Stimulated activated CD4-positive, alpha-beta T cell treated with anti-CD3 and anti-CD28 coated beads, Interleukin-12 subunit alpha, Interleukin-12 subunit beta, amount 100 ng/mL, for 48 hours (primary cell): Measurements from ENCODE around the gene RELN.

Source experiments
- DNase-seq, 3 donors: peaks; one replicate each; pipeline ENCODE4 v3.0.0-alpha.2; 2020; ENCODE audit warnings: low read depth in 2 of 3, low spot score in 1 of 3

Gene RELN

DNA sequence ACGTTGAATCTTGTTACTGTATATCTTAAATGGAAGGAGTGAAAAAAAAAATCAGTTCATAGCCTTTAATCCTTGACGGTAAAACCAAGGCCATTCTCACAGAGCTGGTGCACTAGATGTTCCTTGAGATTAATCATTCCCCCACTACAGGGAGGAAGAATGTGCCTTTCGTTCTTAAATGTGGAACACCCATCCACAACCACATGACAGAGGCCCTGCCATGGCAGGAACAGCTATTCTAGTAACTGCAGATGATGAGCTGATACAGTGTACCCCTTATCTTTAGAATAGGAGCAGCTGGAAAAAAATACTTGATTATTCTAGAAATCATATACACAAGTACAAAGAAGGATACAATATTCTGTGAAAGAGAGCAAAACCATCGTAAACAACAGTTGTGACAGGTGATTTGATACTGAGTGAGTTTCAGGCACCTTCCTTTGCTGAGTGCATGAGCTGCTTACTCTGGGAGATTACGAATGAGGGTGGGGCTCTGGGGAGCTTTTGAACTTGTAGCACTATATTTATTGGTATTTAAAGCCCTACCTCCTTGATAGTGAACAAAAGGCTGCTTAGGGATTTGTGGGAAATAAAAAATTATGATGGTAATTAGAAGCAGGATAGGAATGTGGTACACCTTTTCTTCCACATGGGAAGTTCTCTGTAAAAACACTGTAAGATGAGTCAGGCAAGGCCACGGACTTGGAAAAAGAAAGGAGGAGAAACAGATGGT lies 299.1 kb downstream of the RELN start:
- no peak for DNase-seq

- DNase-seq, result no peak
These were observed 300.2 kb downstream of the RELN start for GRCh38 chr7:103689255-103689654.

DNA sequence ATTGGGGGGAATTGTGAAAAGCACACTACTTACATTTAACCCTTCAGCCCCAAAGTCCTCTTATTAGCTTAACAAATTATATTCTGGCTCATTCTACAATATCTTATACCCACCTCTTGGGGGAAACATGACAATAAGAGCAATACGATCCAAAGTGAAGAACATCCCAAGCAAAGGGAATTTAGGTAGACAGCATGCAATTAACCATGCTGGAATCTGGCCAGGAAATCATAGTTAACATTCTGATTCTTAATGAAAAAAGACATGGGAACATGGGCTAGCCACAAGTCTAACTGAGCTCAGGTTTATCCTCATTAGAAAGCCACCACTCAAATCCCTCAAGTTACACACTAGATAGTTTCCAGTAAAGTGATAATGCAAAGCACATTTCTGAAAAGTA lies 301.5 kb downstream of the RELN start:
- DNase-seq, result no peak

DNA sequence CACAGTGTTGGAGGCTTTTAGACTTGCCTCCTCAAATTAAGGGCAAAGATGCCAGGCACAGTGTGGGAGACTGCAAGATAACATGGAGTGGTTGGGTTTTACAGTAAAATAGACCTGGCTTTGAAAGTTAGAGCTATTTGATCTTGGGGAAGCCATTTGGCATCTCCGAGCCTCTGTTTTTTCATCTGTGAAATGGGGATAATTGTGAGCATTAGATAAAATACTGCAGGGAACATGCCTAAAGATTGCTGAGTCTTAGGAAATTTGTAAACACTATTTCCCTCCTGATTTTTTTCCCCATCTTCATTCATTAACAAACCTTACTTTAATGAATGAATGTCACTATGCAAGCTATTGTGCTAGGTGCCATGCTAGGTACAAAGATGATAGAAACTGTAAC lies 302.2 kb downstream of the RELN start:
- no peak for DNase-seq

GRCh38 chr7:103686763-103687162 lies 302.7 kb downstream of the RELN start:
- no peak for DNase-seq

DNA sequence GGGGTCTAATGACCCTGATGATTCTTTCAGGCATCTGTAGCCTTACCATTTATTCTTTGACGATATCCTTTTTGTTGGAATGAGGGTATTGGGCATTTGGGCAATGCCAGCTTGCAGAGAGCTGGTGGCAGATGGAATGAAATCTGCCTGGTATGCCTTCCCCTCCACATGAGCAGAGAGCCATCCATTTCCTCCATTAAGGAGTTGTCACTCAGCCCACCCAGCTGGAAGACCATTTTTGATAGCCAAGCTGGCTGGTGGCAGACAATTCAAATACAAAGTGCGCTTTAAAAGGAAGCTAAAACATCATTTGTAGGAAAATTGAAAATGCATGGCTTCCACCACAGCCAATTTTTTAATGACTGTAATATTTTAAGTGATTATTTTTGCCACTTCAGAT lies 303.4 kb downstream of the RELN start:
- DNase-seq, result no peak

GRCh38 chr7:103685646-103686045 lies 303.8 kb downstream of the RELN start:
- DNase-seq, result no peak

DNA sequence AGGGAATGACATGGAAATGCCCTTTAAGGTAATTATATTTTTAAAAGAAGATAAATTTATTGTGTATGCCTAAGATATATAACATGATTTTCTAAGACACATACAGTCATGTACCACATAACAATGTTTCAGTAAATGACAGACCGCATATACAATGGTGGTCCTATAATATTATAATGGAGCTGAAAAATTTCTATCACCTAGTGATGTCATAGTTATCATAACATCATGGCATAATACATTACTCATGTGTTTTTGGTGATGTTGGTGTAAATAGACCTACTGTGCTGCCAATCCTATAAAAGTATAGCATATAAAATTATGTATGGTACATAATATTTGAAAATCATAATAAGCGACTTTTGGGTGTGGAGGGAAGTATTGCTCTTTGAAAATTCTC lies 306.1 kb downstream of the RELN start:
- DNase-seq, result no peak

GRCh38 chr7:103680161-103681144 lies 309.0 kb downstream of the RELN start:
- no peak for DNase-seq

GRCh38 chr7:103679151-103680132 lies 310.0 kb downstream of the RELN start:
- DNase-seq, result no peak

GRCh38 chr7:103668279-103668941 lies 321.0 kb downstream of the RELN start:
- no peak for DNase-seq

DNA sequence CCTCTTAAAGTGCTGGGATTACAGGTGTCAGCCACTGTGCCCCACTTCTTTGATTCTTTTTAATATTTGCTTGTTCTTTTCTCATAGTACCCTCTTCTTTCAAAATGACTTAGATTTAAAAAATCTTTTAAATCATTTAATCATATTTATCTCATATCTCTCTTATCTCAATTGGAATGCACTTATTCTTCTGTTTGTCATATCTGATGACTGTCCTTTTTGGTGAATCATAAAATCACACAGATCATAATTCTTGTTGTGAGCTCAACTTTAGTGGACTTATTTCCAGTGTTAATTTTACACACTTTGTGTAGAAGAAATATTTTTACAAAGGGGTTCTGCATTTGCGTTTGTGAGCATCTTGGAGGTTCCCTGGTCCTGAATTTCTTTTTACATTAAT lies 323.1 kb downstream of the RELN start:
- no peak for DNase-seq

DNA sequence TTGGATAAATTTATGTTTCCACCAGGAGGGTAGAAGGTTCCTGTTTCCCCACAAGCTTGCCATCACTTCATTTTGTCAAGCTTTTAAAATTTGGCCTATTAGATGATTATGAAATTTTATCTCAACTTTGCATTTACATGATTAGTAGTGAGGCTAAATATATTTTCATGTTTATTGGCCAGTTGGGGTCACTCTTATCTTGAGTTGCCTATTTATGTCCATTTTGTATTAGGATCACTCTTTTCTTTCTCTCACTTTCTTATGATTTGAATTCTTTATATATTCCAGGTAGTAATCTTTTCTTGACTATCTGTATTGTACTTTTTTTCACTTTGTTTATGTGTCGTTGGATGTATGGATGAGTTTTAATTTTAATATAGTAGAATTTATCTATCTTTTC lies 324.9 kb downstream of the RELN start:
- DNase-seq, result no peak

GRCh38 chr7:103660455-103661371 lies 328.7 kb downstream of the RELN start:
- no peak for DNase-seq

DNA sequence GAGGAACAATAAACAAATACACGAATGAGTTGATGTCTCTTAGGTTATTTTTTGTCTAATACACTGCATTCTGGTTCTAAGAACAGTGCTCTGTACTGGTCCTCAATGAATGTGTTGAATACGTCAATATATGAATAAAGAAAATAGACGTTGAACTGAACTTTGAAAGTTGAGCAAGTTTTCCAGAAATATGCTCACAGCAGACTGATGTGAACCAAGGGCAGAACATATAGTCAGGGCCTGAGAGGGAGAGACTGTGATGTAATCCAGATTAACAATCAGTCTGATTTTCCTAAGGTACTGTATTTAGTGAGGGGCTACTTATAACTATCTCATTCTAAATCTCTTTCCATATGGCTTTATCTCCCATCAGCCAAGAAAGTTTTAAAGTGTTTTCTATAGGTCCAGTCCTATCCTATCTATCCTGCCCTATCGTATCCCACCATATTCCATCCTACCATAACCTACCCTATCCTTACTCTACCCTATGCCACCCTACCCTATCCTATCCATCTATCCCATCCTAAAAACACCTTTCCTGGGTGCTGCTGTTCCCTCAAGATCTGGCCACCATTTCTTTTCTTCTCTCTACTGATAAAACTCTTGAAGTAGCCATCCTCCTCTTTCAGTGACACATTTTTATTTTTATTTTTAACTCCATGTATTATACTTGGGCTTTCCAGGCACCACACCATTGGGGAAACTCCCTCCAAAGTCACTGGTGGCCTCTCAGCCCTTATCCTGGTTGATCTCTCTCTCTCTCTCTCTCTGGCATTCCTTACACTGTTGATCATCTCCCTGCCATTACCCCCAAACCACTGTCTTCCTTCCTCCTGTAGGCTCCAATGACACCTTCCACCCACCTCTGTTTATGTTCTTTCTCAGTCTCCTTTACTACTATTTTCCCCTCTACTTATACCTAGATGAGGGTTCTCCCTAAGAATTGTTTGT lies 331.1 kb downstream of the RELN start:
- no peak for DNase-seq

- DNase-seq, result no peak
These were observed 332.0 kb downstream of the RELN start for GRCh38 chr7:103657474-103657894.

DNA sequence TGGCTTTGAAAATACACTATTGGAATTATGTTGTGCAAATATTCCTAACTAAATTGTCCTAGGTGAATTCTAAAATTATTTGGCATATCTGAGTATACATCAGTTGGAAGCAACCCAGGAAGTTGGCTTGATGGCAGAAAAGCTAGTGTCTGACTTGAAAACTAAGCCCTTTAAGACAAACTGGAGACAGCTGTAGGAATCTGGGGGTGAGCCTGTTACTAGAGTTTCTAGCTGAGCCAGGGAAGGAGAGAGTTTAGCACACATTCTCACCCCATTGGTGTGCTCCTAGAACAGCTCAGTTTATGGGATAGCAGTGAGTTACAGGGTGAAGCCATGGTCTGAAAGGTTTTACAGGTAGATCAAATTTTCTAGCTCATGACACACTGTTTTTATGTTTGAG lies 333.2 kb downstream of the RELN start:
- DNase-seq, result no peak

DNA sequence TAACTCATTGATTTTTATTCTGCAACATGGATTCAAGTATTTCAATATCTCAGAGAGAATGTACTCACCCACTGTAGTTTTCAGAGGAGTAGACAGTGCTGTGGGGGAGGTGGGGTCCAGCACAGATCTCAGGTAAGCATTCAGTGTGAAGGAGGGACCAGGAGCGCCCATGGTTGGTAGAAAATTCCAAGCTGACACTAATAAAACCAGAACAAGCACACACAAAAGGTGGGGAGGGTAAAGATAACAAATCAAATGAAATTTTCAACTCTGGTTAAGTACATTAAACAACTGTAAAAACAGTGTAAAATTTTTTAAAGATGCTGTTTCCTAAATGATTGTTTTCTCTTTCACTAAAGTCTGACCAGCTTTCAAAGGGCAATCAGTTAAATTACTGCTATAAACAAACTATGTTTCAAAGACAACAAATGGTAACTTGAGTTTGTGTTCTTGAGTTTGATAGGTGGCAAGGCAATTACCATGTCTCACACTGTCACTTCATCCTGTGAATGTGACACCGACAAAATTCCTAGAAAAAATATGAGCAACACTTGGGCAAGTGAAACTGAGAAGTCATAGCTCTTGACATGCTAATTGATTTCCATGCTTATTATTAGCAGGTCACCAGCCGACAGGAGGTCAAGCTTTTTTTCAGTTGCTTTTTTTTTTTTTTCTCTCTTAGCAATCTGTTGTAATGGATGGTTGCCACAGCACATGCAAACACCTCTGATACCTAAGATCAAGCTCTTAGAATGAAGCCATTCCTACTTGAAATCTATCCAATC lies 337.7 kb downstream of the RELN start:
- DNase-seq, result no peak
